Gastrocnemius medialis (tissue), 4 donors: Measurements from ENCODE around the gene MYH10.

Experiments
- CTCF ChIP-seq, 5 experiments: fragments of 450-650 bp in 3 of 5; fragments of 200-600 bp in 2 of 5; sonication (generic) in 2 of 5; IDR thresholded peaks in 4 of 5; conservative IDR thresholded peaks in 1 of 5; 1 replicate in 4 of 5; 2 replicates in 1 of 5; pipeline ENCODE4 v1.5.1; 2016 to 2019; ENCODE audit warnings: antibody characterized with exemption in 5 of 5, mild to moderate bottlenecking in 3 of 5, moderate library complexity in 3 of 5
- POLR2A ChIP-seq, 2 donors: fragments of 450-650 bp; IDR thresholded peaks; one replicate each; pipeline ENCODE4 v1.6.1; 2017; ENCODE audit warnings: antibody characterized with exemption in 2 of 2, mild to moderate bottlenecking in 2 of 2, moderate library complexity in 2 of 2

GRCh38 chr17:8679126-8679525 is 48.6 kb upstream of the MYH10 start:
- no peak for TF ChIP-seq POLR2A (IDR thresholded peaks at IDR 0.05)
- TF ChIP-seq CTCF (IDR thresholded peaks at IDR 0.05 in 4 of 5, conservative IDR thresholded peaks at IDR 0.05 in 1 of 5), result no peak
